Embryonic facial prominence (tissue), 1 donor: ENCODE results near the gene BSDC1.

Experiments
- DNase-seq: peaks from one replicate; pipeline ENCODE4 v3.0.0-alpha.2; 2016; ENCODE audit errors: extremely low spot score

Gene BSDC1

GRCh38 chr1:32394890-32395432 lies 720 bp upstream of the BSDC1 start:
- DNase-seq = peak; percentile 36

GRCh38 chr1:32393832-32394140 lies 455 bp downstream of the BSDC1 start:
- DNase-seq = no peak

- DNase-seq = no peak
These were observed 1.1 kb downstream of the BSDC1 start for GRCh38 chr1:32393136-32393535.

- no peak for DNase-seq
These were observed 1.9 kb downstream of the BSDC1 start for GRCh38 chr1:32392325-32392724.

GRCh38 chr1:32390904-32391870 lies 3.1 kb downstream of the BSDC1 start:
- no peak for DNase-seq

GRCh38 chr1:32388641-32389040 lies 5.6 kb downstream of the BSDC1 start:
- no peak for DNase-seq

GRCh38 chr1:32386676-32387392 lies 7.4 kb downstream of the BSDC1 start:
- DNase-seq = no peak

- no peak for DNase-seq
These were observed 14.2 kb downstream of the BSDC1 start for GRCh38 chr1:32380057-32380456.

- DNase-seq = no peak
These were observed 16.6 kb downstream of the BSDC1 start for GRCh38 chr1:32377541-32378220.

GRCh38 chr1:32376199-32376598 lies 18.0 kb downstream of the BSDC1 start:
- DNase-seq = no peak

- DNase-seq = no peak
These were observed 20.1 kb downstream of the BSDC1 start for GRCh38 chr1:32373996-32374592.

- no peak for DNase-seq
These were observed 22.0 kb downstream of the BSDC1 start for GRCh38 chr1:32372149-32372756.

GRCh38 chr1:32367912-32368635 lies 26.2 kb downstream of the BSDC1 start:
- no peak for DNase-seq

- DNase-seq = no peak
These were observed 28.8 kb downstream of the BSDC1 start for GRCh38 chr1:32365445-32365844.

- DNase-seq = no peak
These were observed 29.4 kb downstream of the BSDC1 start for GRCh38 chr1:32364836-32365235.

- no peak for DNase-seq
These were observed 30.5 kb downstream of the BSDC1 start for GRCh38 chr1:32363713-32364112.

GRCh38 chr1:32362474-32363313 lies 31.5 kb downstream of the BSDC1 start, which contains the start of the genes FAM229A and TSSK3:
Gene FAM229A, minus strand, starts transcription at chr1:32362485. Its CDS starts 394 bp downstream, at chr1:32362091.
Gene TSSK3, plus strand, starts transcription at chr1:32362539. Its CDS starts 163 bp downstream, at chr1:32362702.
- no peak for DNase-seq

GRCh38 chr1:32361674-32362473 lies 32.4 kb downstream of the BSDC1 start:
- no peak for DNase-seq

- no peak for DNase-seq
These were observed 33.0 kb downstream of the BSDC1 start for GRCh38 chr1:32361308-32361673.
